HepG2 (cell line): ENCODE measurements around the gene JPH3. TPM values are rescaled to one million over a fixed set of nuclear protein-coding genes. Genes with fewer than 3 reads are reported as not detected.

ENCODE experiments used
- ATAC-seq: fragments of 200-7000 bp; cut with Tn5 transposase; 3 replicates; pipeline ENCODE4 v1.9.1; 2020; ENCODE audit warnings: mild to moderate bottlenecking, moderate library complexity
- BruUV-seq: library from RNA; stranded (reverse); fragments of 400-500 nt; replicated peaks from 2 replicates; lab custom pipeline; 2021; lab: Mats Ljungman, UMichigan
- CTCF ChIA-PET: fragments of 300-600 bp; formaldehyde crosslinking; extraction: SDS; loops from one replicate; lab custom pipeline; 2021; ENCODE audit warnings: low total read pairs, inconsistent platforms, low intra/inter-chr PET ratio; lab: Yijun Ruan, JAX
- POLR2A ChIA-PET: fragments of 350-600 bp; sonication (Branson Sonifier 250); formaldehyde crosslinking; loops from one replicate; lab custom pipeline; 2020; ENCODE audit warnings: antibody characterized with exemption, inconsistent platforms; lab: Yijun Ruan, JAX
- DNase-seq: peaks from one replicate; pipeline ENCODE4 v3.0.0-alpha.2; 2015; ENCODE audit warnings: low spot score
- FAIRE-seq: peaks from 3 replicates; lab custom pipeline; 2011; peaks lifted over from hg19 to GRCh38; lab: Jason Lieb, UNC
- H2AFZ ChIP-seq: one replicate; pipeline ENCODE4 v1.6.1; 2011; ENCODE audit warnings: low read length, inconsistent platforms
- H3K27ac ChIP-seq: fragments of 300-600 bp; 3 replicates; pipeline ENCODE4 v1.8.0; 2011; ENCODE audit warnings: mixed run types, mild to moderate bottlenecking, mixed read lengths, low read length, inconsistent platforms; ENCODE audit not compliant: insufficient read depth; ENCODE audit errors: extremely low read length
- H3K27me3 ChIP-seq, 2 experiments: fragments of 200-600 bp in 1 of 2; 2 replicates in 1 of 2; 3 replicates in 1 of 2; pipeline versions ENCODE4 v1.6.0 to v1.8.0; 2011; ENCODE audit warnings: low read length in 2 of 2, mild to moderate bottlenecking in 2 of 2, moderate library complexity in 2 of 2, inconsistent platforms in 1 of 2; ENCODE audit not compliant: insufficient read depth in 2 of 2, control insufficient read depth in 1 of 2
- H3K36me3 ChIP-seq, 2 experiments: fragments of 200-600 bp in 1 of 2; replicated peaks in 1 of 2; 2 replicates in 1 of 2; 3 replicates in 1 of 2; pipeline versions ENCODE4 v1.5.1 to v1.8.0; 2011; ENCODE audit warnings: low read length in 2 of 2, inconsistent platforms in 1 of 2; ENCODE audit not compliant: insufficient read depth in 2 of 2, control insufficient read depth in 1 of 2
- H3K4me1 ChIP-seq: 2 replicates; pipeline ENCODE4 v1.5.1; 2012; ENCODE audit warnings: low read length, inconsistent platforms; ENCODE audit not compliant: insufficient read depth
- H3K4me2 ChIP-seq: 2 replicates; pipeline ENCODE4 v1.6.0; 2011; ENCODE audit warnings: low read depth, low read length, inconsistent platforms
- H3K4me3 ChIP-seq, 3 experiments: fragments of 200-600 bp in 1 of 3; sonication (generic), shearing (Covaris generic) in 1 of 3; replicated peaks in 1 of 3; 2 replicates each; pipeline ENCODE4 v1.5.1; 2011 to 2016; ENCODE audit warnings: low read length in 3 of 3, inconsistent platforms in 2 of 3, low read depth in 2 of 3, mild to moderate bottlenecking in 2 of 3, control low read depth in 1 of 3, mixed read lengths in 1 of 3; ENCODE audit not compliant: insufficient read depth in 1 of 3
- H3K79me2 ChIP-seq: one replicate; pipeline ENCODE4 v1.6.1; 2011; ENCODE audit warnings: low read length, inconsistent platforms; ENCODE audit not compliant: insufficient read depth
- H3K9ac ChIP-seq: 2 replicates; pipeline ENCODE4 v1.6.0; 2011; ENCODE audit warnings: mild to moderate bottlenecking, low read depth, low read length, inconsistent platforms; ENCODE audit not compliant: insufficient read depth
- H3K9me3 ChIP-seq: 2 replicates; pipeline ENCODE4 v1.5.1; 2012; ENCODE audit warnings: mild to moderate bottlenecking, low read length
- H4K20me1 ChIP-seq: 2 replicates; pipeline ENCODE4 v1.6.0; 2011; ENCODE audit warnings: inconsistent platforms, mild to moderate bottlenecking, low read length, moderate library complexity; ENCODE audit not compliant: insufficient read depth
- CAMTA2 ChIP-seq: sonication (generic); formaldehyde crosslinking; IDR thresholded peaks from 2 replicates; pipeline ENCODE4 v1.4.0; 2020; ENCODE audit warnings: mild to moderate bottlenecking, missing genetic modification reagents, borderline replicate concordance
- HCFC1 ChIP-seq: fragments of 150-350 bp; IDR thresholded peaks from 2 replicates; pipeline ENCODE4 v1.6.1; 2014; ENCODE audit warnings: low read depth, low read length
- MYC ChIP-seq: sonication (generic); formaldehyde crosslinking; IDR thresholded peaks from 2 replicates; pipeline ENCODE4 v1.9.0; 2021; ENCODE audit warnings: missing genetic modification reagents, borderline replicate concordance
- SIN3A ChIP-seq: IDR thresholded peaks from 2 replicates; pipeline ENCODE4 v1.6.1; 2011; ENCODE audit warnings: low read depth, mild to moderate bottlenecking, control low read depth, low read length, borderline replicate concordance
- TBX3 ChIP-seq: fragments of 450-650 bp; IDR thresholded peaks from 2 replicates; pipeline ENCODE4 v1.6.1; 2017; ENCODE audit warnings: antibody characterized with exemption, mild to moderate bottlenecking, inconsistent platforms, borderline replicate concordance
- ZC3H13 ChIP-seq: sonication (generic); formaldehyde crosslinking; IDR thresholded peaks from 2 replicates; pipeline ENCODE4 v1.8.1; 2023; ENCODE audit warnings: mild to moderate bottlenecking, missing genetic modification reagents, moderate library complexity
- ZNF569 ChIP-seq: sonication (generic); formaldehyde crosslinking; IDR thresholded peaks from 2 replicates; pipeline ENCODE4 v1.5.0; 2020; ENCODE audit warnings: mild to moderate bottlenecking, missing genetic modification reagents, moderate library complexity, borderline replicate concordance
- WGBS: methylation state at CpG from one replicate; pipeline ENCODE4 v1.1.6; 2017; ENCODE audit warnings: low lambda C conversion rate; 5-methylcytosine and 5-hydroxymethylcytosine counted together
- in situ Hi-C: cut with HindIII; loops from 2 replicates; pipeline ENCODE4 v1.10.0; 2017; ENCODE audit warnings: low pct_unique_long_range_greater_than_20kb; ENCODE audit not compliant: extremely low pct_ligation_motif_present
- intact Hi-C: fragments of 100-400 bp; cut with micrococcal nuclease; formaldehyde crosslinking; loops from one replicate; pipeline ENCODE4 v1.10.0; 2022; ENCODE audit not compliant: unreplicated experiment
- polyA plus RNA-seq, 8 experiments: library from polyadenylated mRNA; depleted of rRNA in 3 of 8; stranded (reverse) in 7 of 8; unstranded in 1 of 8; fragments of >200 nt; fragmentation: Illumina TruSeq in 4 of 8; extraction: Trizol in 4 of 8; gene quantifications; 2 replicates each; pipeline versions ENCODE4 v1.2.1 to v1.2.3, GENCODE V29; 2011 to 2016; ENCODE audit warnings: low read depth in 4 of 8, missing spikeins in 1 of 8, mixed read lengths in 1 of 8; ENCODE audit not compliant: insufficient read depth in 1 of 8
- total RNA-seq, 5 experiments: library from RNA; depleted of rRNA; stranded (reverse); fragments of >200 nt; fragmentation: Illumina TruSeq; extraction: Trizol; gene quantifications; 2 replicates each; pipeline ENCODE4 v1.2.3, GENCODE V29; 2016; ENCODE audit warnings: low read depth in 1 of 5
- TF ChIP-seq, protein P1 (sequence below): sonication (generic); formaldehyde crosslinking; IDR thresholded peaks from 2 replicates; pipeline ENCODE4 v1.4.0; 2020; ENCODE audit warnings: missing genetic modification reagents
- TF ChIP-seq, protein P2 (sequence below): sonication (generic); formaldehyde crosslinking; IDR thresholded peaks from 2 replicates; pipeline ENCODE4 v1.8.1; 2023; ENCODE audit warnings: missing genetic modification reagents, inconsistent platforms, borderline replicate concordance

The JPH3 gene
- total and polyA plus RNA-seq, 2 of the 13 experiments (the other 11 are each of a cell fraction or from before 2014, with no cell fraction given): not detected

DNA sequence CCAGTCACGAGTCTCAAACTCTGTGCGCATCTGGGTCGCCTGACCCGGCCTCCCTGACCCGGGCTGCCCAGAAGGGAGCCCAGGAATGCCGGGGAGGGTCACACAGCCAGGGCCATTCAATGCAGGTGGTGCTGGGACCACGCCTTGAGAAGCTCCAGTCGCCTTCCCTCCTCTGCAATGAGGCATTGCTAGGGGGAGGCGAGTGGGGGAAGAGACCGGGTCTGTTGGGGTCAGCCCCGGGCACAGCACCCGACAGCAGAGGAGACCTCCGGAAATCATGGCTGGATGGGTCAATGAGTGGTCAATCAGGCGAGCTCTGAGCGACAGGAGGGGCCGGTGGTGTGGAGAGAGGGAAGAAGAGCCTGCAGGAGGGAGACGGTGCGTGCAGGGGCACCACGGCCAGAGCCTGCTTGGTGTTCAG, 13.3 kb downstream of the JPH3 start (continued):
- TF ChIP-seq MYC (no peak), CAMTA2 (CRISPR knock-in tag) (no peak), SIN3A (no peak), ZNF569 (CRISPR knock-in tag) (no peak), HCFC1 (no peak), TBX3 (no peak)
- TF ChIP-seq, protein P1, sequence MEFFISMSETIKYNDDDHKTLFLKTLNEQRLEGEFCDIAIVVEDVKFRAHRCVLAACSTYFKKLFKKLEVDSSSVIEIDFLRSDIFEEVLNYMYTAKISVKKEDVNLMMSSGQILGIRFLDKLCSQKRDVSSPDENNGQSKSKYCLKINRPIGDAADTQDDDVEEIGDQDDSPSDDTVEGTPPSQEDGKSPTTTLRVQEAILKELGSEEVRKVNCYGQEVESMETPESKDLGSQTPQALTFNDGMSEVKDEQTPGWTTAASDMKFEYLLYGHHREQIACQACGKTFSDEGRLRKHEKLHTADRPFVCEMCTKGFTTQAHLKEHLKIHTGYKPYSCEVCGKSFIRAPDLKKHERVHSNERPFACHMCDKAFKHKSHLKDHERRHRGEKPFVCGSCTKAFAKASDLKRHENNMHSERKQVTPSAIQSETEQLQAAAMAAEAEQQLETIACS: no peak

DNA sequence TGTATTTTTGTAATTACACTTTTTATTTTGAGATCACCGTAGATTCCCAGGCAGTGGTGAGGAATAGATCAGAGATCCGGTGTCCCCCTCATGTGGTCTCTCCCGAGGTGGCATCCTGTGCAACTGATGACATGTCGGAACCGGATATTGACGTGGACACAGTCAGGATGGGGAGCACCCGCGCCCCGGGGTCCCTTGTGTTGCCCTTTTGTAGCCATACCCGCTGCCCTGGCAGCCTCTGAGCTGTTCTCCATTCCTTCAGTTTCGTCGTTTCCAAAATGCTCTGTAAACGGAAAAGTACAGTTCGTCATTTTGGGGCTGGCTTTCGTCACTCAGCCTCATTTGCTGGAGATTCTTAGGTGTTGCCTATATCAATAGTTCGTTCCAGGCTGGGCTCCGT, 14.2 kb downstream of the JPH3 start:
- peaks cover 30 to 78% of the 10 kb centered on the region in 2 experiments for H3K27me3 ChIP-seq

More for the DNA sequence above, 14.2 kb downstream of the JPH3 start:
- Histone ChIP-seq H2AFZ (no peak overlapping the region), H3K27ac (no peak overlapping the region), H3K4me2 (no peak overlapping the region), H3K4me3 (no peak overlapping the region), H3K9me3 (no peaks in the 10 kb centered on the region)
- ATAC-seq: no peak
- WGBS: 40% methylated on average over 17 of the region's 17 CpGs
- CTCF ChIA-PET: no interaction called here
- TF ChIP-seq, protein P2, sequence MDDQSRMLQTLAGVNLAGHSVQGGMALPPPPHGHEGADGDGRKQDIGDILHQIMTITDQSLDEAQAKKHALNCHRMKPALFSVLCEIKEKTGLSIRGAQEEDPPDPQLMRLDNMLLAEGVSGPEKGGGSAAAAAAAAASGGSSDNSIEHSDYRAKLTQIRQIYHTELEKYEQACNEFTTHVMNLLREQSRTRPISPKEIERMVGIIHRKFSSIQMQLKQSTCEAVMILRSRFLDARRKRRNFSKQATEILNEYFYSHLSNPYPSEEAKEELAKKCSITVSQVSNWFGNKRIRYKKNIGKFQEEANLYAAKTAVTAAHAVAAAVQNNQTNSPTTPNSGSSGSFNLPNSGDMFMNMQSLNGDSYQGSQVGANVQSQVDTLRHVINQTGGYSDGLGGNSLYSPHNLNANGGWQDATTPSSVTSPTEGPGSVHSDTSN (CRISPR knock-in tag): no peak
- TF ChIP-seq ZC3H13: no peak
- TF ChIP-seq, all 625 proteins: peak for 0
- H3K79me2 ChIP-seq: no peaks in the 10 kb centered on the region
- no peaks in the 10 kb centered on the region for H3K4me1 ChIP-seq
- in situ Hi-C loops: no loop called here
- H3K36me3 ChIP-seq: no peaks in the 10 kb centered on the region
- intact Hi-C loops: no loop called here
- POLR2A ChIA-PET: no interaction called here
- no peak overlapping the region for H3K9ac ChIP-seq
- FAIRE-seq (no peak), DNase-seq (no peak)
- BruUV-seq: no TSS peak
- peaks cover 7% of the 10 kb centered on the region; the same call in 1 of the 2 replicates for H4K20me1 ChIP-seq
